ENCODE data around the gene SFSWAP.

DNA sequence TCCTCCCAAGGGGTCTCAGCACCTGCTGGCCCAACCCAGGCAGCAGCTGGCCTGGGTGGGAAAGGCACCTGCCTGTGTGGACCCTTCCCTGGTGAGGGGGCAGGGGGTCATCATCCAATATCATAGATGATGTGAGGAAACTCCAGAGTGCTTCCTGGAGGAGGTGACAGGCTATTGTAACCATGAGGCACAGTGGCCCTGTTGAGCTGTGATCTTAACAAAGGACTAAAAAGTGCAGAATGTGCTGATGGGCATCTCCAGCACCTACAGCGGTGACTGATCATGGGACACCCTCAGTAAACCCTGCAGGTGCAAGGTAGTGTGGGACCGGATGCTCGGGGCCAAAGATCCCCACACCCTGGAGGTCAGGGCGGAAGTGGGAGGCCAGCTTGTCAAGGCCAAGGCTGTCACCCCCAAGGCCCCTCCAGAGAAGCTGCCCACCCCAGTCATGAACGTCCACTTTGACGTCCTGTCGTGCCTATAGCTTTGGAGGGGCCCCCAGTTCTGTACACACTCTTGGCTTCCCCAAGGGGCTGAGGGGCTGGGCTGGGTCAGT, 124.8 kb downstream of the SFSWAP start:
- no peak for TF ChIP-seq GATA3 (IDR thresholded peaks at IDR 0.05; ENCODE audit: low read depth, low read length)
- no peak for TF ChIP-seq GATA2 (IDR thresholded peaks at IDR 0.05; ENCODE audit: low read depth, low read length)

Data from SH-SY5Y (cell line).